Measurements from ENCODE around the gene FAM227B. TPM values are rescaled to one million over a fixed set of nuclear protein-coding genes. Genes with fewer than 3 reads are reported as not detected.
"Not testable (repeated sequence)": the region's sequence is repeated elsewhere in the genome, so short reads cannot be mapped to it uniquely, and the experiment has no call there.

Gene FAM227B
- total RNA-seq, 1 donor from 2014 or later = 0.71 TPM

DNA sequence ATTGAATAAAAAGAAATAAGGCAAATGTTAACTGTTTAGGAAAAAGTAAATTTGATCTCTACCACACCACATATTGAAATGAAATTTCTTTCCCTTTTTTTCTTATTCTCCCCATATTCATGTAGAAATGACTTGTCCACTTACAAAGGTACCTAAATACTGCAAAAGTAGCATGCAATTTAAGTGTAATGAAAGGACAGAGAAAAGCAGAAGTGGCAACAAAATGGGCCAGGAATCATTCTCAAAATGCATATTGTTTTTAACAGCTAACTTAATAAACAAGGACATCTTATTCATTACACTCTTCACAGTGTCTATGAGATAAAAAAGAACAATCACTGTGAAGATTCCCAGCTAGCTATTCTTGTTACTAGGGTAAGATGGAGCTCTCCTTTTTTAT is 238.2 kb downstream of the FAM227B start:
- no peak for DNase-seq (ENCODE audit: low spot score)

DNA sequence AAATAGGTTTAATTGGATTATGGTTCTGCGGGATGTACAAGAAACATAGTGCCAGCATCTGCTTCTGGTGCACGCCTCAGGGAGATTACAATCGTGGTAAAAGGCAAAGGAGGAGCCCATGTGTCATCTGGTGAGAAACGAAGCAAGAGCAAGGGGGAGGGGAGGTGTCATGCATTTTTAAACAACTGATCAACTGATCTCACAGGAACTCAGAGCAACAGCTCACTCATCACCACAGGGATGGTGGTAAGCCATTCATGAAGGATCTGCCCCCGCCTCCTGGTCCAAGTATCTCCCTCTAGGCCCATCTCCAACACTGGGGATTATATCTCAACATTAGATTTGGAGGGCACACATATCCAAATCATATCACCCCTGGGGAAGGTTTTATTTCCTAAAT is 239.7 kb downstream of the FAM227B start:
- DNase-seq (ENCODE audit: low spot score) = no peak

DNA sequence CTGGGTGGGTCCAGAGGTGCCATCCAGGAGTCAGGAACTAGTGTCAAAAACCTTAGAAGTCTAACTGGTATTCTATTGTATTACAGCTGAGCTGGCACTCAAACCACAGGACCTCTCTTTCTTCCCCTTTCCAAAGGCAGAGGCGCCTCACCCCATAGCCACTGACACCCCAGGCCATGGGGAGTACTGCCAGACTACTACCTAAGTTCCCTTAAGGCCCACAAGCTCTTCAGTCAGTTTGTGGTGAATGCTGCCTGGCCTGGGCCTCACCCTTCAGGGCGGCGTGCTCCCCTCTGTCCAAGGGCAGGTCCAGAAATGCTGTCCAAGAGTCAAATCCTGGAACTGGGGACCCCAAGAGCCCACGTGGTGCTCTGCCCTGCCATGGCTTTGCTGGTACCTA is 240.6 kb downstream of the FAM227B start:
- DNase-seq (ENCODE audit: low spot score) = no peak

DNA sequence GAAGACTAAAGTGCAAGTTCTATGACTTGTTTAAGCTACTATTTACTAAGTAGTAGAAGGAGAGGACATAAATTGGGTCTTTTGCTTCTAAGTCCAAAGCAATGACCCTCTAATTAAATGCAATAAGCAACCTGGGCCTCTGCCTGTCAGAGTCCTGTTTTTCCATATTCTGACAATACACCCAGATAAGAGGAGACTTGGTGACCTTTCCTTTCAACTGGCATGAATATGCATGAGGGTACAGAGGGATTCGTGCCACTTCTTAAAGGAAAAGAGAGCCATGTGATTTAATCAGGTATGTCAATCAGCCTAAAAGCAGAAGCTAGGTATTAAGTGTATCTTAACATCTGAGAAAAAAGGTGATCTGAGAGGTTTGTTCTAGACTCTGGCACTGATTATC is 248.3 kb downstream of the FAM227B start:
- no peak for DNase-seq (ENCODE audit: low spot score)

DNA sequence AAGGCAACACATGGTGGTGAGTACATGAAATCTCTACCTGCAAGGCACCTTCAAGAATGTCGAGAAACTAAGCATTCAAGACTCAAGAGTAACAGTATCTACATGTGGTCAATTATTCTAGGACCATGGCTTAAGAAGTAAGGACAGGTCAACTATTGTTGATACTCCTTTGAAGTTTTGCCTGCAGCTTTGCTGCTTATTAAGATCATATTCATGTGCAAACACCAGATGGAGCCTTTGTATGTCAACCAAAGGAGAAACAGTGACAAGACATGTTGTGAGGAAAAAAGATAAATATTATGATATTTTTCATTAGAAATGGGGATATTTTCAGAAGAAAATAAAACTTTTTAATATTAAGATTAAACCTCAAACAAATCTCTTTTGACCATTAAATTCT is 249.8 kb downstream of the FAM227B start:
- no peak for DNase-seq (ENCODE audit: low spot score)

DNA sequence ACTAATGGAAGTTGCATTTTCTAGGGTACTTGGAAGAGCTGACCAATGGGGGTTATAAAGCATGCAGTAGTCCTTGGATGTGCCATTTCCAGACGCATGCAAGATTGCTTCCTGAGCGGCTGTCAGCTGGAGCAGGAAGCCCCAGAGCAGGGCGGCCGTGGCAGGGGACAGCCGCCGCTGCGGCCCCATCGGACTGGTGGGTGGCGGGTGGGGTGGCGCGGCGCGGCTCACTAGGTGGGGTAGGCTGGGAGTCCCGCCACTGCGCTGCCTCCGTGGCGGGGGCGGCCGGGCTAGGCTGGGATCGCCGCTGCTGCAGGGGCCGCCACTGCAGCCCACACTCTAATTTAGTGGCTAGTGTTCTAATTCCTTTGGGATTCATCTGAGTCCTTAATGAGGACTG is 254.1 kb downstream of the FAM227B start:
- no peak for DNase-seq (ENCODE audit: low spot score)

DNA sequence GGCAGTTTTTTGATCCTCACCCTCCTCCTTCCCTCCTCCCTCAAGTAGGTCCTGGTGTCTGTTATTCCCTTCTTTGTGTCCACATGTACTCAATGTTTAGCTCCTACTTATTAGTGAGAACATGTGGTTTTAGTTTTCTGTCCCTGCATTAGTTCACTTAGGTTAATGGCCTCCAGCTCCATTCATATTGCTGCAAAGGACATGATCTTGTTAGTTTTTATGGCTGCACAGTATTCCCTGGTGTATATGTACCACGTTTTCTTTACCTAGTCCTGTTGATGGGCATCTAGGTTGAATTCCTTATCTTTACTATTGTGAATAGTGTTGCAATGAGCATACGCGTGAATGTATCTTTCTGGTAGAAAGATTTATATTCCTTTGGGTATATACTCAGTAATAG is 259.2 kb downstream of the FAM227B start:
- no peak for DNase-seq (ENCODE audit: low spot score)

DNA sequence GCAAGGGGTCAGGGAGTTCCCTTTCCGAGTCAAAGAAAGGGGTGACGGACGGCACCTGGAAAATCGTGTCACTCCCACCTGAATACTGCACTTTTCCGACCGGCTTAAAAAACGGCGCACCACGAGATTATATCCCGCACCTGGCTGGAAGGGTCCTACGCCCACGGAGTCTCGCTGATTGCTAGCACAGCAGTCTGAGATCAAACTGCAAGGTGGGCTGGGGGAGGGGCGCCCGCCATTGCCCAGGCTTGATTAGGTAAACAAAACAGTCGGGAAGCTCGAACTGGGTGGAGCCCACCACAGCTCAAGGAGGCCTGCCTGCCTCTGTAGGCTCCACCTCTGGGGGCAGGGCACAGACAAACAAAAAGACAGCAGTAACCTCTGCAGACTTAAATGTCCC is 266.2 kb downstream of the FAM227B start:
- DNase-seq (ENCODE audit: low spot score) = not testable (repeated sequence)

DNA sequence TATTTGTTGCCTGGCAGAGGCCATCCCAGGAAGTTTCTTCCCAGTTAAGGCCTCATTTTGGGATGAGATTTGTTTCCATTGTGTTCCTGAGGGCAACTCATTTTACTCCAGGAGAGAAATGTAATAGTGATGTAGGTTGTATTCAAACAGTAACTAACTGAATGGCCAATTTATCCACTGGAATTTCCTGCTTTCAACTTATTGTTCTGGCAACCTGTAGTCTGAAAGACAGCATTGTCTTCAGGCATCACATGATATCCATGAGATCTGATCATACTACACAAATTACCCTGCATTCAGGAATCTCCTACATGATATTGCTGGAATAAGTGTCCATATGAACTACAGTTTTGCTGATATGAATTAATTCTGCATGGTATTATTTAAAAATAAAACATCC is 277.1 kb downstream of the FAM227B start:
- DNase-seq (ENCODE audit: low spot score) = no peak

DNA sequence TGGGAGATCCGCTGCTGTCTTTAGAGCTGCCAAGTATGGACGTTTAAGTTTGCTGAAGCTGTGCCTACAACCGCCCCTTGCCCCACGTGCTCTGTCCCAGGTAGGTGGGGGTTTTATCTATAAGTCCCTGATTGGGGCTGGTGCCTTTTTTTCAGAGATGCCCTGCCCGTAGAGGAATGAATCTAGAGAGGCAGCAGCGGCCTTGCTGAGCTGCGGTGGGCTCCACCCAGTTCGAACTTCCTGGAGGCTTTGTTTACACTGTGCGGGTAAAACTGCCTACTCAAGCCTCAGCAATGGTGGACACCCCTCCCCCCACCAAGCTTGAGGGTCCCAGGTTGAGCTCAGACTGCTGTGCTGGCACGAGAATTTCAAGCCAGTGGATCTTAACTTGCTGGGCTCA is 281.0 kb downstream of the FAM227B start:
- no peak for DNase-seq (ENCODE audit: low spot score)

DNA sequence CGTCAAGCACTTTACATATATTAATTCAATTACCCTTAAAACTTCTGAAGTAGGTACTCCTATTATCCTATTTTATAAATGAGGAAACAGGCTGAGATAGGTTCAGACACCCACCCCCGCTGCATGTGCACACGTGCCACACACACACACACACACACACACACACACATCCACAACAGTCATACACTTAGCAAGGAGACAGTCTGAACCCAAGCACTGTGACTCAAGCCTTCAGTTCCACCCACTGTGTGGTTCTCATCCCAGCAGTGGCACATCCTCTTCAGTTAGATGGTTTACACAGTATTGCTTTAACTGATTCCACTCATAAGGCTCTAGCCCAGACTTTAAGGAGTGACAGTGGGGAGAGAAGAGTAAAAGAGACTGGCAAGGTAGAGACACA is 288.7 kb downstream of the FAM227B start:
- no peak for DNase-seq (ENCODE audit: low spot score)

DNA sequence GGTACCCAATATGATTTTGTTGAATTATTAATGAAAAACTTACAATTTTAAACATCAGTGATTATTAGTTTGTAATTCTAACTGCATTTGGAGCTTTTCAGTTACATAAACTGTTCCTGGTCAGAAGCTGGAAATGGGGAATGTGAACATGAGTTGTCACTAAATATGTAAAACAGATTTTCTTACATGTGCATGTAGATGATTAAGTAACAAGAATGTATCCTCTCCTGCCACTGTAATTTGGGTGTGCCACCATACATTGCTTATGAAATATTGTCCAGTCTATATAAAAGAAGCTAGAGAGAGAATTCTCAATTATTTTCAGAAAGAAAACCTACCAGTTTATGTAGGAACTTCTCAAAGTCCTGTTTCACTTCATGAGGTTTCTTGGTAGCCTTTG is 289.2 kb downstream of the FAM227B start:
- DNase-seq (ENCODE audit: low spot score) = no peak

DNA sequence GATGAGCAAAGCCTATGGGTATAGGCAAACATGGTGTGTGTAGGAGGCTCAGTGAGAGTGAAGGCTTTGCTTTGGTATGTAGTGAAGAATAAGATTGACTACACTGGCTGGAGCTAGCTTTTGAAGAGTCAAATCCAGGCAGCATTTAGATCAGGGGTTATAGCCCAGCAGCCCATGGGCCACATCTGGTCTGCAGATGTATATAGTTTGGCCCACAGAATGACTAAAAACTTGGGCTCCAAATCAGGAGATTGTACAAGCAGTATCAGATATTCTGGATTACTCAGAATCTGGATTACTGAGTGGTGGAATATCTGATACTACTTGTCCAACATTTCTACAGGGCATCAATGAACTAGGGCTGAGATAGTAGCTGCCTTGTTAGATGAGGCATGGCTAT is 290.5 kb downstream of the FAM227B start:
- no peak for DNase-seq (ENCODE audit: low spot score)

DNA sequence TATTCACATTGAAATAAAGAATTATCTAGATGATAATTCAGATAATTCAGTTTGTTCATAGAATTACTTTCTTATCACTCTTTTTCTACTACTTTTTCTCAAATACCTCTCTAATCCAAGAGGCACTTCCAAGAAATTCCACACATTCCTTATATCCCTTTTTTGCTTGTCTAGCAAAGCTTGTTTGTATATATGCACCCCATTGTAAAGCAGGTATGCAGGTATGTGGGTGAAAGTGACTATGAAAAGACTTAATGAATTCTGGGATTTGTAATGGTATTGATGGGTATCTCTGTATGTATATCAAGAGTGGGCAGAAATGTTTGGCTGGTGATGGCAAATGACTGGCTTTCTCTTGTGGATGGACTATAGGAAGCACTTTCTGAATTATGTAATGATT is 291.7 kb downstream of the FAM227B start:
- DNase-seq (ENCODE audit: low spot score) = no peak

DNA sequence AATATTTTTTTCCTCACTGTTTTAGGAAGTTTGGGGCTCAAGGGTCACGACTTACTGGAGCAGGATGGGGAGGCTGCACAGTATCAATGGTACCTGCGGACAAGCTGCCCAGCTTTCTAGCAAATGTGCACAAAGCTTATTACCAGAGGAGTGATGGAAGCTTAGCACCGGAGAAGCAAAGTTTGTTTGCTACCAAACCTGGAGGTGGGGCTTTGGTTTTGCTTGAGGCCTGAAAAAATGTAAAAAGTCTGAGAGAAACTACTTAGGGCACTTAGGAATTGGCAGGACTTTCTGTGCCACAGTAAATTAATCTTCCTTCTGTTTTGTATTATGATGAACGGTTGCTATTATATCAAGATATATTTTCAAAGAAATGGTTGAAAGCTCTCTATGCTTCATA is 292.7 kb downstream of the FAM227B start:
- no peak for DNase-seq (ENCODE audit: low spot score)

DNA sequence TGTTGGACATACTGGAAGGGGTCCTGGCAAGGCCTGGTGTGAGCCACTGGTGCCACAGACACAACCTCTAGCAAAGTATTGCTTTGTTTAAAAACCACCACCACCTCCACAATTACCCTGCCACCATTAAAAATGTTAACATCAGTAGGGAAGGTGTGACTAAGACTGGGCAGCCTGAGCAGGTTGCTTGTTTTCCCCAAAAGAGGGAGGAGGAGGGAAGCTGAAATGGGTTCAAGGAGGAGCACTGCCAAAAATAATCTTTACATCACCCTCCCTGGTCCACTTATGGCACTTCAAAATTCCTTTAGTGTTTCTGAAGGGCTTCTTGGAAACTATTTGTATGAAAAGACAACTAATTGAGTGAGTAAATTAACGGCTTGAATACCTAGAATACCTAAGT is 297.4 kb downstream of the FAM227B start:
- no peak for DNase-seq (ENCODE audit: low spot score)

DNA sequence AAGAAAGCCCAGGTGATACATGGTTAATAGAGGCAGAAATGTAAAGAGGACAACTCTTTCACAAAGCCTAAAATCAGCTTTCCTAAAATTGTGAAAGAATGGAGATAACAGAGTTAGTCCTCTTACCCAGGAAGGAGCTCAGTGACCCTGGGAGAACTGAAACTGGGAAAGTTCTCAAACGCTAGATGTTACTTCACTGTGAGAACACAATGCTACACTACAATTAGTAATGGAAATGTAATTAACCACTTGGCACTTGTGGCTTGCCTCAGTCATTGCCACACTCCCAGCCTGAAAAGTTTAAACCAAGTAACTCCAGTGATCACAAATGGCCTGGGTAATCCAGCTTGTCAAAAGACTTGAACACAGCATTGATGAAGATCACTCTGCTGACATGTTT is 300.3 kb downstream of the FAM227B start:
- DNase-seq (ENCODE audit: low spot score) = no peak

DNA sequence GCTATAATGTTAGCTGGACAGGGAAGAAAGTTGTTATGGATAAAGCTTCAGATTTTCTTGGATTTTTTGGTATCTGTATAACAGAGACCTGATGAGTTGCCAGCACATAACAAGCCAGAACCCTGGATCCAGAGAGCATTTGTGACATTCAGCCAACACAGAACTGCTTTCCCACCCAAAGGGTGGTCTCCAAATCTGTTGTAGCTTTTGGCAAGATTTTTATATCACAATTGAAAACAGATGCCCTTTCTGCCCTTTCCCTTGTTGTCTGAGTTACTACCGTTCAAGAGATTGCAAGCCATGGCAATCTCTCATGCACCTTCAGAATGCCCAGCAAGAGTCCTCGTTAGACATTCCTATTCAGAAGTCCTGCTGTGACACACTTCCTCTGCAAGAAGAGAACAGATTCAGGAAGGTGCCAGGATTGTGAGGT is 305.2 kb downstream of the FAM227B start:
- DNase-seq (ENCODE audit: low spot score) = no peak

DNA sequence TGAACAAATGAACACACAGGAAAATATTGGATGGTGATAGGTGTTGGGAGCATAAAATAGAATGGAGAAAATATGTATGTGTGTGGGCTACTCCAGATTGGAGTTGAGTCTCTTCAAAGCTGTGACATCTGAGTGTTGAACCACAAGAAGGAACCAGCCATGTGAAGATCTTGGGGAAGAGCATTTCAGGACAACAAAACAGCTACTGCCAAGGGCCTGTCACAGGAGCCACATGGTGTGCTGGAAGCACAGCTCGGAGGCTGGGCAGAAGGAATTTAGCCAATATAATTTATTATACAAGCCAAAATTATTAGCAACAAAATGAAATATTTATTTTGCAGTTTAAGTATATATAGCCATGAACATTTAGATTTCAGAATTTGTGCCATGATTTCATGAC is 305.9 kb downstream of the FAM227B start:
- no peak for DNase-seq (ENCODE audit: low spot score)

DNA sequence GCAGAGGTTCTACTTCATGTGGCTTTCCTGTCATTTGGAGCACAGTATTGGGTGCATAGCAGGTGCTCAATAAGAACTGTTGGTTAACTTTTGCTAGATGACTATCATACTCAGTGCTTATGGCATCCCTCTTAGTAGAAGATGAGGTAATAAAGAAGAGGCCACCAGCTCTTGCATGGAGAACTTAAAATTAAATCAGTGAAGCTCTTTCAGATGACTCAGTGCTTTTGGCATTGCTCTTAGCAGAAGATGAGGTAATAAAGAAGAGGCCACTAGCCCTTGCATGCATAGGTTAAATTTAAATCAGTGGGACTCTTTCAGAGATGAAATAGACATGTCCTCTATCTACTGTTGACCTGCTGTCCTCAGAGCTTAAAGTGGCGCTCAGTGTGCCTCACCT is 307.0 kb downstream of the FAM227B start:
- DNase-seq (ENCODE audit: low spot score) = no peak

DNA sequence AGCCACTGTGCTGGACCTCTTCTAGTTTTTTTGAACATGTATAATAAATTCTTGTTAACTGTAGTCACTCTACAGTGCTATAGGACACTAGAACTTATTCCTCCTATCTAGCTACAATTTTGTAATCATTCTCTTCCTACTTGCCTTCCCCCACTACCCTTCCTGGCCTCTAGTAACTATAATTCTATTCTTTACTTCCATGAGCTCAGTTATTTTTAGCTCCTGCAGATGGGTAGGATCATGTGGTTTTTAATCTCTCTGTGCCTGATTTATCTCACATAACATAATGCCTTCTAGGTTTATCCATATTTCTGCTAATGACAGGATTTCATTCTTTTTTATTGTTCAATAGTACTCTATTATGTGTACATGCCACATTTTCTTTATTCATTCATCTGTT is 310.7 kb downstream of the FAM227B start:
- DNase-seq (ENCODE audit: low spot score) = no peak

DNA sequence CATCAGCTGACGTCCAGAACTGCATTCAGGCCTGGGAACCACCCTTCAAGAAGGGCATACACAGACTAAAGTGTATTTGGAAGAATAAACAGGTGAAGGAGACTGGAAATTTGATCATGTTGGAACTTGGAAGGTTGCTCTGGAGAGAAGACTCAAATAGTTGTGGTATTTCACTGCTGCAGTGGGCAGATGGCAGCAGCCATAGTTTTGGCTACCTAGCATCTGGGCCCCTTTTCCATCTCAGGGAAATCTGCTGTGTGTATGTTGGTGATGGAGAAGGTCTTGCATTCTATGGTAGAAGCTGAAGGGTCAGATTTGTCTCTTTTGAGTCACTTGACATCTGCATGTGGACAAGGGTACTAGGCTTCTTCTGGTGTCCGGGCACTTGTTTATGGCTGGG is 311.9 kb downstream of the FAM227B start:
- no peak for DNase-seq (ENCODE audit: low spot score)

DNA sequence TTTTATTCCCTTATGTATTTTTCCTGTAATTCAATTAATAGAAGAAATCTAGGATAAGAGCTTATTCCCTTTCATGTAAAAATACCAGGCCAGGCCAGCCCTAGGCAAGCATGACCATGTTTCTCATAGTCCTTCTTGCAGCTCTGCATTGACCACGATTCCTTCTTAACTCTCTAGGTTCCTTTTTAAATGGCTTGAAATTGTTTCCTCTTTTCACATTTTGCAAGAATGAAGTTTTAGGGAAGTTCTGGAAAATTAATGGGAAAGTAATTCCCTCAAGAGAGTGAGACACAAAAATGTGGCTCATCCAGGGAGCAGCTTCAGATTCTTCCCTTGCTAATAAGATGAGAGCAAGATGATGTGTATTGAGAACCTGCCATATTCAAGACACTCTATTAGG is 314.1 kb downstream of the FAM227B start:
- DNase-seq (ENCODE audit: low spot score) = no peak

DNA sequence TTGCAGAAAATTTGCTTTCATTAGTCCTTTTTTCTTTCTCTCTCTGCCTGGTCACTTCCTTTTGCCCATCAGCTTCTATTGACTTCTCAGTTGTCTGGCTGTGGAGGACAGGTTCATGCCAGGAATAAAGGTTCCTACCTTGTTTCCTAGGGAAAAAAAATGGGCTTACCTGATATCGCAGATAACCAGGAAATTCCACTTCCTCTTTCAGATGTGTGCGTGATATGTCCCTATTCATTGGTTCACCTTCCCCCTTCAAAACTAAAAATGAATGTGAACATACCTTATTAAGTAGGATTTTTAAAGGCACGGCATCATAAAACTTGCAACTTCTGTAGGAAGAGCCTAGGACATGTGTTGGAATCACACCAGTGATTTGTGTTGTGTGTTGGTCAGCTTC is 317.6 kb downstream of the FAM227B start:
- no peak for DNase-seq (ENCODE audit: low spot score)

DNA sequence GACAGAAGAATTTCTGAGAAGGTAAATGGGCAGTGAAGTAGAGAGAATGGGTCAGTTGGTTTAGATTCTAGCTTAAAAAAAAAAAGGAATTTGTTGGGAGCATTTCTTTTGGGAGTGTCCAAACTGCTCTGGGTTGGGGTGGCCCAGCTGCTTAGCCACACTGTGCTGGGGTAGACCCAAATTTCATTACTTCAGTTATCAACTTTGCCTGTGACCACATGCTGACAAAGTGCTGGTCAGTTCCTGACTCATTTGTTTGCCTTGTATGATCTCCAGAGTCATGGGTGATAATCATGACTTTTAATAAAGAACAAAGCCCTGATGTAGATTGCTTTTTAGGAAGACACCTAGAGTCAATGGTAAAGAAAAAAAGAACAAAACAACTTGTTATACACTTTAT is 319.1 kb downstream of the FAM227B start:
- DNase-seq (ENCODE audit: low spot score) = no peak
